ENCODE data around the gene CDH8. TPM values are rescaled to one million over a fixed set of nuclear protein-coding genes. Genes with fewer than 3 reads are reported as not detected.

The CDH8 gene
- total and polyA plus RNA-seq, 2 donors (not counting 3 experiments of a cell fraction or from before 2014, with no cell fraction given): not detected

- FAIRE-seq: no peak
- CTCF ChIA-PET: no interaction called here
- dilution Hi-C loops (cut with MboI; ENCODE audit: extremely low pct_ligation_motif_present, low sequenced_read_pairs): no loop called here
Observed at GRCh38 chr16:61721544-61721943, 314.7 kb downstream of the CDH8 start.

More at GRCh38 chr16:61721544-61721943, 314.7 kb downstream of the CDH8 start:
- H3K79me2 ChIP-seq (ENCODE audit: control insufficient read depth, insufficient read depth, low read length): no peaks in the 10 kb centered on the region
- no peak overlapping the region for H3K4me3 ChIP-seq (replicated peaks in 1 of 3; ENCODE audit: insufficient read depth in 1 of 3, low read depth in 1 of 3, low read length in 3 of 3)
- no peak overlapping the region for H3K4me2 ChIP-seq (ENCODE audit: insufficient read depth, low read length)
- H3K9me3 ChIP-seq (replicated peaks; ENCODE audit: control insufficient read depth, insufficient read depth, low read length): peaks cover 2% of the 10 kb centered on the region
- no peak overlapping the region for H3K27ac ChIP-seq (ENCODE audit: insufficient read depth, low read depth, low read length)
- no peaks in the 10 kb centered on the region for H3K4me1 ChIP-seq (ENCODE audit: control insufficient read depth, extremely low read depth, insufficient read depth, low read length)
- no peak for DNase-seq (ENCODE audit: low read depth, low spot score)
- H3K27me3 ChIP-seq (ENCODE audit: control insufficient read depth in 2 of 2, insufficient read depth in 2 of 2, low read length in 2 of 2): no peaks in the 10 kb centered on the region
- H3K36me3 ChIP-seq (ENCODE audit: control insufficient read depth in 2 of 2, extremely low read depth in 1 of 2, insufficient read depth in 2 of 2, low read length in 2 of 2): no peaks in the 10 kb centered on the region
- TF ChIP-seq MYC (IDR thresholded peaks at IDR 0.05; ENCODE audit: low read depth, low read length) (no peak), JUN (IDR thresholded peaks at IDR 0.05; ENCODE audit: borderline replicate concordance, insufficient read depth, insufficient read length, low read depth) (no peak), EZH2 (IDR thresholded peaks at IDR 0.05; ENCODE audit: borderline replicate concordance, low read depth, low read length, severe bottlenecking) (no peak), GATA2 (IDR thresholded peaks at IDR 0.05; ENCODE audit: insufficient read depth, insufficient read length, low read depth, low read length) (no peak), POLR2AphosphoS5 (IDR thresholded peaks at IDR 0.05; ENCODE audit: insufficient read depth, low read depth, low read length) (no peak), POLR2A (IDR thresholded peaks at IDR 0.05; ENCODE audit: low read depth, low read length) (no peak), MAX (IDR thresholded peaks at IDR 0.05; ENCODE audit: insufficient read depth, insufficient read length) (no peak), CTCF (IDR thresholded peaks at IDR 0.05; ENCODE audit: extremely low read depth in 1 of 2, insufficient read depth in 1 of 2, low read depth in 1 of 2, low read length in 2 of 2) (no peak), FOS (IDR thresholded peaks at IDR 0.05; ENCODE audit: borderline replicate concordance, insufficient read depth, low read length) (no peak)
- BruUV-seq (replicated peaks): no TSS peak
- H3K9ac ChIP-seq (replicated peaks; ENCODE audit: extremely low read depth, insufficient read depth, low read length): no peak overlapping the region
- H2AFZ ChIP-seq (ENCODE audit: low read depth, low read length): no peak overlapping the region
- H4K20me1 ChIP-seq (replicated peaks; ENCODE audit: control insufficient read depth, extremely low read depth, insufficient read depth, low read length): no peaks in the 10 kb centered on the region
- POLR2A ChIA-PET: no interaction called here
- intact Hi-C loops (cut with micrococcal nuclease): no loop called here
- no peaks in the 10 kb centered on the region for H3K9me1 ChIP-seq (replicated peaks; ENCODE audit: control insufficient read depth, extremely low read depth, insufficient read depth, low read length)
